ENCODE measurements around the gene RAD21L1. TPM values are rescaled to one million over a fixed set of nuclear protein-coding genes. Genes with fewer than 3 reads are reported as not detected.
"Not testable (repeated sequence)": the region's sequence is repeated elsewhere in the genome, so short reads cannot be mapped to it uniquely, and the experiment has no call there.

RAD21L1 gene
- total and polyA plus RNA-seq, 2 donors (not counting 3 experiments of a cell fraction or from before 2014, with no cell fraction given), result 0.06 TPM; not detected in 1

DNA sequence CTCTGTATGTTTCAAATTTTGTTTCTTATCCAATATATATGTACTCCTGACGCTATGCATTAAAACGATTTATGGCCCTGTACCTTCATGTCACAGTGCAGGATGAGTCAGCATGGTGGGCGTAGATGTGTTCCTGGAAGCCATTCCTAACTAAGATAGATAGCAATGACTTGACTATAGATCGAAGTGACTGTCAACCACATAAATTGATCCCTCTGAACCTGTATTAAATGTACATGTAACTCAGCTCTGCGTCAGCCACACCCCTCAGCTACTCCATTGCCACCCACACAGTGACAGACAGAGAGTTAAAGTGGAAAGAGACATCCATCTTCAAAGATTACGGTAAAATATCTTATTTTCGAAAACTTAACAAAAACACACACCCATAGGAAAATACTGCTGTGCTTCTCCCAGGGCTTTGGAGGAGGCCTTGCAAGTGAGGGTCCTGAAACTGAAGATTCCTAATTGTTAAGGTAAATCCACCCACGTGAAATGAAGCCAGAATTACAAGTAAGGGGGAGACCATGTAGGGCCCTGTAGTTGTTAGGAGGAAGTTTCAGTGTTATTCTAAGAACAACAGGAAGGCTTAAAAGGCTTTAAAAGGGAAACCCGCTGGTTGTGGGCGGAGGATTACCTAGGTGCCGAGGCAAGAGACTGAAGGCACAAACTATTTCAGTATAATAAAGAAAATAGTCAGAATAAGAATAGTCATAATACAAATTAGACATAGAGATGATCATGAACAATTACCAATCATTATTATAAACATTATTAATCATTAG, 10.3 kb upstream of the RAD21L1 start:
- H3K27ac ChIP-seq (ENCODE audit: insufficient read depth, low read depth, low read length), result no peak overlapping the region
- POLR2A ChIA-PET, result no interaction called here
- H3K9me1 ChIP-seq (replicated peaks; ENCODE audit: control insufficient read depth, extremely low read depth, insufficient read depth, low read length), result no peaks in the 10 kb centered on the region
- H3K4me3 ChIP-seq (replicated peaks in 1 of 3; ENCODE audit: insufficient read depth in 1 of 3, low read depth in 1 of 3, low read length in 3 of 3), result no peak overlapping the region
- DNase-seq (ENCODE audit: low read depth, low spot score) (no peak), FAIRE-seq (no peak)
- no TSS peak for BruUV-seq (replicated peaks)
- H3K4me1 ChIP-seq (ENCODE audit: control insufficient read depth, extremely low read depth, insufficient read depth, low read length), result no peaks in the 10 kb centered on the region
- intact Hi-C loops (cut with micrococcal nuclease), result loop anchor here (10.0 kb wide), 1 partner anchor 261 kb away; no protein-coding TSS in a partner anchor
- H3K4me2 ChIP-seq (ENCODE audit: insufficient read depth, low read length), result no peak overlapping the region
- dilution Hi-C loops (cut with MboI; ENCODE audit: extremely low pct_ligation_motif_present, low sequenced_read_pairs), result no loop called here
- no peaks in the 10 kb centered on the region for H3K9me3 ChIP-seq (replicated peaks; ENCODE audit: control insufficient read depth, insufficient read depth, low read length)
- H2AFZ ChIP-seq (ENCODE audit: low read depth, low read length), result no peak overlapping the region
- CTCF ChIA-PET, result no interaction called here
- TF ChIP-seq EZH2 (IDR thresholded peaks at IDR 0.05; ENCODE audit: borderline replicate concordance, low read depth, low read length, severe bottlenecking), result no peak
- no peak for TF ChIP-seq POLR2AphosphoS5 (IDR thresholded peaks at IDR 0.05; ENCODE audit: insufficient read depth, low read depth, low read length)
- no peak for TF ChIP-seq MYC (IDR thresholded peaks at IDR 0.05; ENCODE audit: low read depth, low read length)
- peaks cover 4 to 18% of the 10 kb centered on the region in 2 experiments for H3K27me3 ChIP-seq (ENCODE audit: control insufficient read depth in 2 of 2, insufficient read depth in 2 of 2, low read length in 2 of 2)
- H4K20me1 ChIP-seq (replicated peaks; ENCODE audit: control insufficient read depth, extremely low read depth, insufficient read depth, low read length), result no peaks in the 10 kb centered on the region
- H3K36me3 ChIP-seq (ENCODE audit: control insufficient read depth in 2 of 2, extremely low read depth in 1 of 2, insufficient read depth in 2 of 2, low read length in 2 of 2), result no peaks in the 10 kb centered on the region
- H3K79me2 ChIP-seq (ENCODE audit: control insufficient read depth, insufficient read depth, low read length), result no peaks in the 10 kb centered on the region
- H3K9ac ChIP-seq (replicated peaks; ENCODE audit: extremely low read depth, insufficient read depth, low read length), result no peak overlapping the region

DNA sequence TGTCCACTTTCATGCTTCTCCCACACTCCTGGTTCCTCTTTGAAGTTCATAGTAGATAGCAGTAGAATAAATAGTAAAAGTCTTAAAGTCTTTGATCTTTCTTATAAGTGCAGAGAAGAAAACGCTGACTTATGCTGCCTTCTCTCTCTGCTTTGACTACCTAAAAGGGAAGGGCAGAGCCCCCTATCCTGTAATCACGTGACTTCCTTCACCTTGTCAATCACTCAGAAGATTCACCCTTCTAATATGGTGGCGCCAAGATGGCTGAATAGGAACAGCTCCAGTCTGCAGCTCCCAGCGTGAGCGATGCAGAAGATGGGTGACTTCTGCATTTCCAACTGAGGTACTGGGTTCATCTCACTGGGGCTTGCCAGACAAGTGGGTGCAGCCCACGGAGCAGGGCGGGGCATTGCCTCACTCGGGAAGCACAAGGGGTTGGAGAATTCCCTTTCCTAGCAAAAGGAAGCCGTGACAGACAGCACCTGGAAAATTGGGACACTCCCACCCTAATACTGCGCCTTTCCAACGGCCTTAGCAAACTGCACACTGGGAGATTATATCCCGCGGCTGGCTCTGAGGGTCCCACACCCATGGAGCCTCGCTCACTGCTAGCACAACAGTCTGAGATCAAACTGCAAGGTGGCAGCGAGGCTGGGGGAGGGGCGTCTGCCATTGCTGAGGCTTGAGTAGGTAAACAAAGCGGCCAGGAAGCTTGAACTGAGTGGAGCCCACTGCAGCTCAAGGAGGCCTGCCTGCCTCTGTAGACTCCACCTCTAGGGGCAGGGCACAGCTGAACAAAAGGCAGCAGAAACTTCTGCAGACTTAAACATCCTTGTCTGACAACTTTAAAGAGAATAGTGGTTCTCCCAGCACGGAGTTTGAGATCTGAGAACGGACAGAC, 9.1 kb upstream of the RAD21L1 start:
- DNase-seq (ENCODE audit: low read depth, low spot score); H2AFZ ChIP-seq (ENCODE audit: low read depth, low read length); H3K4me3 ChIP-seq (replicated peaks in 1 of 3; ENCODE audit: insufficient read depth in 1 of 3, low read depth in 1 of 3, low read length in 3 of 3); H3K4me1 ChIP-seq (ENCODE audit: control insufficient read depth, extremely low read depth, insufficient read depth, low read length); dilution Hi-C loops (cut with MboI; ENCODE audit: extremely low pct_ligation_motif_present, low sequenced_read_pairs); H3K27ac ChIP-seq (ENCODE audit: insufficient read depth, low read depth, low read length); H3K36me3 ChIP-seq (ENCODE audit: control insufficient read depth in 2 of 2, extremely low read depth in 1 of 2, insufficient read depth in 2 of 2, low read length in 2 of 2); H3K4me2 ChIP-seq (ENCODE audit: insufficient read depth, low read length); H3K9me1 ChIP-seq (replicated peaks; ENCODE audit: control insufficient read depth, extremely low read depth, insufficient read depth, low read length); POLR2A ChIA-PET; H3K9ac ChIP-seq (replicated peaks; ENCODE audit: extremely low read depth, insufficient read depth, low read length); BruUV-seq (replicated peaks); H4K20me1 ChIP-seq (replicated peaks; ENCODE audit: control insufficient read depth, extremely low read depth, insufficient read depth, low read length); FAIRE-seq; H3K9me3 ChIP-seq (replicated peaks; ENCODE audit: control insufficient read depth, insufficient read depth, low read length); H3K79me2 ChIP-seq (ENCODE audit: control insufficient read depth, insufficient read depth, low read length): not testable (repeated sequence)
- CTCF ChIA-PET, result interaction anchor here (1.4 kb wide), 1 partner anchor 50 kb away, joined by 3 read pairs; no protein-coding TSS in a partner anchor
- H3K27me3 ChIP-seq (ENCODE audit: control insufficient read depth in 2 of 2, insufficient read depth in 2 of 2, low read length in 2 of 2), result peaks cover 2 to 18% of the 10 kb centered on the region in 2 experiments
- intact Hi-C loops (cut with micrococcal nuclease), result loop anchor here (10.0 kb wide), 1 partner anchor 262 kb away; no protein-coding TSS in a partner anchor

DNA sequence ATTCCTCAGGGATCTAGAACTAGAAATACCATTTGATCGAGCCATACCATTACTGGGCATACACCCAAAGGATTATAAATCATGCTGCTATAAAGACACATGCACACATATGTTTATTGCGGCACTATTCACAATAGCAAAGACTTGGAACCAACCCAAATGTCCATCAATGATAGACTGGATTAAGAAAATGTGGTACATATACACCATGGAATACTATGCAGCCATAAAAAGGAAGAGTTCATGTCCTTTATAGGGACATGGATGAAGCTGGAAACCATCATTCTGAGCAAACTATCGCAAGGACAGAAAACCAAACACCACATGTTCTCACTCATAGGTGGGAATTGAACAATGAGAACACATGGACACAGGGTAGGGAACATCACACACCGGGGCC, 3.1 kb upstream of the RAD21L1 start:
- DNase-seq (ENCODE audit: low read depth, low spot score); H3K27ac ChIP-seq (ENCODE audit: insufficient read depth, low read depth, low read length); H2AFZ ChIP-seq (ENCODE audit: low read depth, low read length); intact Hi-C loops (cut with micrococcal nuclease); POLR2A ChIA-PET; H3K4me2 ChIP-seq (ENCODE audit: insufficient read depth, low read length); H3K79me2 ChIP-seq (ENCODE audit: control insufficient read depth, insufficient read depth, low read length); BruUV-seq (replicated peaks); H3K36me3 ChIP-seq (ENCODE audit: control insufficient read depth in 2 of 2, extremely low read depth in 1 of 2, insufficient read depth in 2 of 2, low read length in 2 of 2); H3K9me3 ChIP-seq (replicated peaks; ENCODE audit: control insufficient read depth, insufficient read depth, low read length); FAIRE-seq; H3K9me1 ChIP-seq (replicated peaks; ENCODE audit: control insufficient read depth, extremely low read depth, insufficient read depth, low read length); H3K4me1 ChIP-seq (ENCODE audit: control insufficient read depth, extremely low read depth, insufficient read depth, low read length); CTCF ChIA-PET; H4K20me1 ChIP-seq (replicated peaks; ENCODE audit: control insufficient read depth, extremely low read depth, insufficient read depth, low read length); H3K9ac ChIP-seq (replicated peaks; ENCODE audit: extremely low read depth, insufficient read depth, low read length); H3K4me3 ChIP-seq (replicated peaks in 1 of 3; ENCODE audit: insufficient read depth in 1 of 3, low read depth in 1 of 3, low read length in 3 of 3); dilution Hi-C loops (cut with MboI; ENCODE audit: extremely low pct_ligation_motif_present, low sequenced_read_pairs): not testable (repeated sequence)
- peaks cover 0 to 10% of the 10 kb centered on the region in 2 experiments for H3K27me3 ChIP-seq (ENCODE audit: control insufficient read depth in 2 of 2, insufficient read depth in 2 of 2, low read length in 2 of 2)
